Astrocyte of the cerebellum (primary cell): ENCODE data around the gene SAV1.

Source experiments
- DNase-seq: peaks from one replicate; pipeline ENCODE4 v3.0.0-alpha.2; 2011; ENCODE audit warnings: low read depth
- H3K4me3 ChIP-seq: 2 replicates; pipeline ENCODE4 v1.5.1; 2011; ENCODE audit warnings: mild to moderate bottlenecking, low read depth, low read length, moderate library complexity
- CTCF ChIP-seq: IDR thresholded peaks from 2 replicates; pipeline ENCODE4 v1.5.1; 2012; ENCODE audit warnings: low read length, low read depth, moderate library complexity, mild to moderate bottlenecking; ENCODE audit errors: missing control alignments
- in situ Hi-C: cut with HindIII; loops from 2 replicates; pipeline ENCODE4 v1.10.0; 2017; ENCODE audit warnings: low sequenced_read_pairs

Gene SAV1

DNA sequence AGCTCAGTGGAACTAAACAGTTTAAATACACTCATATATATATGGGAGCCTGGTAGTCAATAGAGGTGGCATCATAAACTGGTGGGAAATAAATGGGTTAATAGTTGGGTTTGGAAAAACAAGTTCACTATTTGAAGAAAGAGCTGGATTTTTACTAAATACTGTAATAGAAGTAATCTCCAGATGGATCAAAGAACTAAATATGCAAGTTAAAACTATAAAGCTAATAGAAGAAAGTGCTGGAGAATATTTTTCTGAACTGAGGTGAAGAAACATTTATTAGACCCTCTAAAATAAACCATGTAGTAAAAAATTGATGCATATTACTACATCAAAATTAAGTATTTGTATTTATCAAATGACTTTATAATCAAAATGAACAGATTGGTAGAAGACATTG is 69.3 kb downstream of the SAV1 start:
- no peak for DNase-seq
- in situ Hi-C loops: no loop called here
- H3K4me3 ChIP-seq: no peak overlapping the region
- TF ChIP-seq CTCF: no peak

GRCh38 chr14:50594577-50595316 is 73.4 kb downstream of the SAV1 start:
- in situ Hi-C loops: no loop called here
- no peak for DNase-seq
- H3K4me3 ChIP-seq: no peak overlapping the region
- TF ChIP-seq CTCF: no peak

GRCh38 chr14:50590464-50590863 is 77.6 kb downstream of the SAV1 start:
- no peak for TF ChIP-seq CTCF
- no peak for DNase-seq
- no peak overlapping the region for H3K4me3 ChIP-seq
- in situ Hi-C loops: no loop called here
